HG03469 (cell line): ENCODE results near the gene PAX9.
"Not testable (repeated sequence)": the region's sequence is repeated elsewhere in the genome, so short reads cannot be mapped to it uniquely, and the experiment has no call there.

ENCODE experiments used
- ATAC-seq: cut with Tn5 transposase; IDR thresholded peaks from one replicate; pipeline ENCODE4 v1.9.1; 2021; ENCODE audit warnings: mild to moderate bottlenecking, moderate library complexity, moderate number of reproducible peaks; ENCODE audit not compliant: unreplicated experiment

Gene PAX9

GRCh38 chr14:36672095-36672494 is 10.4 kb downstream of the PAX9 start:
- no peak for ATAC-seq

GRCh38 chr14:36674659-36675058 is 13.0 kb downstream of the PAX9 start:
- ATAC-seq: no peak

GRCh38 chr14:36675581-36675980 is 13.9 kb downstream of the PAX9 start:
- ATAC-seq: no peak

GRCh38 chr14:36676236-36676635 is 14.6 kb downstream of the PAX9 start:
- no peak for ATAC-seq

- no peak for ATAC-seq
These were observed 20.7 kb downstream of the PAX9 start for GRCh38 chr14:36682338-36682737.

GRCh38 chr14:36683083-36683724 is 21.5 kb downstream of the PAX9 start:
- no peak for ATAC-seq

- ATAC-seq: no peak
These were observed 23.3 kb downstream of the PAX9 start for GRCh38 chr14:36684946-36685345.

GRCh38 chr14:36690311-36691040 is 28.8 kb downstream of the PAX9 start:
- ATAC-seq: no peak

- ATAC-seq: not testable (repeated sequence)
These were observed 37.8 kb downstream of the PAX9 start for GRCh38 chr14:36699420-36699819.

GRCh38 chr14:36700651-36701050 is 39.0 kb downstream of the PAX9 start:
- no peak for ATAC-seq

GRCh38 chr14:36701132-36701531 is 39.5 kb downstream of the PAX9 start:
- no peak for ATAC-seq

GRCh38 chr14:36702474-36702873 is 40.8 kb downstream of the PAX9 start:
- ATAC-seq: no peak

- no peak for ATAC-seq
These were observed 45.9 kb downstream of the PAX9 start for GRCh38 chr14:36707570-36707969.

GRCh38 chr14:36713960-36714703 is 52.5 kb downstream of the PAX9 start:
- no peak for ATAC-seq

GRCh38 chr14:36716614-36717184 is 55.0 kb downstream of the PAX9 start:
- ATAC-seq: no peak

GRCh38 chr14:36717363-36717762 is 55.7 kb downstream of the PAX9 start:
- no peak for ATAC-seq

- no peak for ATAC-seq
These were observed 56.6 kb downstream of the PAX9 start for GRCh38 chr14:36718216-36718615.

GRCh38 chr14:36719823-36720222 is 58.2 kb downstream of the PAX9 start:
- ATAC-seq: no peak

- ATAC-seq: no peak
These were observed 59.0 kb downstream of the PAX9 start for GRCh38 chr14:36720657-36721056.

- no peak for ATAC-seq
These were observed 60.2 kb downstream of the PAX9 start for GRCh38 chr14:36721877-36722276.

- ATAC-seq: no peak
These were observed 61.9 kb downstream of the PAX9 start for GRCh38 chr14:36723530-36723929.

- ATAC-seq: no peak
These were observed 62.5 kb downstream of the PAX9 start for GRCh38 chr14:36724162-36724561.
